GM18520 (cell line): Measurements from ENCODE around the gene SENP2.
"Not testable (repeated sequence)": the region's sequence is repeated elsewhere in the genome, so short reads cannot be mapped to it uniquely, and the experiment has no call there.

Experiments used
- ATAC-seq: cut with Tn5 transposase; IDR thresholded peaks from one replicate; pipeline ENCODE4 v1.9.1; 2021; ENCODE audit not compliant: unreplicated experiment

The SENP2 gene

GRCh38 chr3:185585518-185585858, 607 bp upstream of the SENP2 start:
- ATAC-seq: no peak

- ATAC-seq: no peak
These were observed 568 bp downstream of the SENP2 start for GRCh38 chr3:185586686-185587039.

GRCh38 chr3:185594073-185594472, 8.0 kb downstream of the SENP2 start:
- no peak for ATAC-seq

- ATAC-seq: no peak
These were observed 9.4 kb downstream of the SENP2 start for GRCh38 chr3:185595526-185595925.

GRCh38 chr3:185605566-185605965, 19.5 kb downstream of the SENP2 start:
- no peak for ATAC-seq

- no peak for ATAC-seq
These were observed 20.1 kb downstream of the SENP2 start for GRCh38 chr3:185606196-185606595.

GRCh38 chr3:185613016-185613415, 26.9 kb downstream of the SENP2 start:
- no peak for ATAC-seq

- ATAC-seq: no peak
These were observed 38.0 kb downstream of the SENP2 start for GRCh38 chr3:185623939-185624665.

- ATAC-seq: no peak
These were observed 39.7 kb downstream of the SENP2 start for GRCh38 chr3:185625784-185626183.

- no peak for ATAC-seq
These were observed 43.6 kb downstream of the SENP2 start for GRCh38 chr3:185629554-185630181.

GRCh38 chr3:185630182-185630622, 44.1 kb downstream of the SENP2 start:
- no peak for ATAC-seq

GRCh38 chr3:185631108-185631507, 45.0 kb downstream of the SENP2 start:
- ATAC-seq: no peak

- ATAC-seq: no peak
These were observed 45.6 kb downstream of the SENP2 start for GRCh38 chr3:185631508-185632206.

- ATAC-seq: no peak
These were observed 46.9 kb downstream of the SENP2 start for GRCh38 chr3:185632996-185633395.

GRCh38 chr3:185637388-185637787, 51.3 kb downstream of the SENP2 start:
- no peak for ATAC-seq

- not testable (repeated sequence) for ATAC-seq
These were observed 52.6 kb downstream of the SENP2 start for GRCh38 chr3:185638651-185639050.

- no peak for ATAC-seq
These were observed 53.6 kb downstream of the SENP2 start for GRCh38 chr3:185639632-185640206.

- no peak for ATAC-seq
These were observed 54.2 kb downstream of the SENP2 start for GRCh38 chr3:185640308-185640707.

GRCh38 chr3:185645191-185645590, 59.1 kb downstream of the SENP2 start:
- not testable (repeated sequence) for ATAC-seq

- ATAC-seq: no peak
These were observed 59.7 kb downstream of the SENP2 start for GRCh38 chr3:185645596-185646381.
